HG03469 (cell line): ENCODE measurements around the gene MPND.
"Not testable (repeated sequence)": the region's sequence is repeated elsewhere in the genome, so short reads cannot be mapped to it uniquely, and the experiment has no call there.

ENCODE experiments used
- ATAC-seq: cut with Tn5 transposase; IDR thresholded peaks from one replicate; pipeline ENCODE4 v1.9.1; 2021; ENCODE audit warnings: mild to moderate bottlenecking, moderate library complexity, moderate number of reproducible peaks; ENCODE audit not compliant: unreplicated experiment

Gene MPND

GRCh38 chr19:4346020-4346383 lies 2.6 kb downstream of the MPND start:
- ATAC-seq: no peak

GRCh38 chr19:4347521-4347920 lies 4.2 kb downstream of the MPND start:
- ATAC-seq: no peak

- not testable (repeated sequence) for ATAC-seq
Measured at GRCh38 chr19:4349225-4349624, 5.9 kb downstream of the MPND start.

GRCh38 chr19:4350111-4350510 lies 6.7 kb downstream of the MPND start:
- no peak for ATAC-seq

- ATAC-seq: no peak
Measured at GRCh38 chr19:4350726-4351125, 7.4 kb downstream of the MPND start.

- no peak for ATAC-seq
Measured at GRCh38 chr19:4352701-4353121, 9.3 kb downstream of the MPND start.

- ATAC-seq: no peak
Measured at GRCh38 chr19:4354282-4354681, 10.9 kb downstream of the MPND start.

- no peak for ATAC-seq
Measured at GRCh38 chr19:4354897-4355296, 11.5 kb downstream of the MPND start.

GRCh38 chr19:4357095-4357797 lies 13.9 kb downstream of the MPND start:
- ATAC-seq: no peak

- no peak for ATAC-seq
Measured at GRCh38 chr19:4357921-4358326, 14.6 kb downstream of the MPND start.

- no peak for ATAC-seq
Measured at GRCh38 chr19:4358709-4359626, 15.6 kb downstream of the MPND start.

- ATAC-seq: no peak
Measured at GRCh38 chr19:4359627-4360000, 16.3 kb downstream of the MPND start.

GRCh38 chr19:4360081-4360569 lies 16.8 kb downstream of the MPND start:
- ATAC-seq: no peak

GRCh38 chr19:4360641-4361151 lies 17.3 kb downstream of the MPND start:
- ATAC-seq: no peak

- ATAC-seq: no peak
Measured at GRCh38 chr19:4361152-4362046, 18.0 kb downstream of the MPND start.

GRCh38 chr19:4362101-4362828 lies 18.9 kb downstream of the MPND start:
- ATAC-seq: no peak

GRCh38 chr19:4362831-4363545 lies 19.6 kb downstream of the MPND start:
- ATAC-seq: no peak

- ATAC-seq: no peak
Measured at GRCh38 chr19:4363571-4364304, 20.4 kb downstream of the MPND start.

- no peak for ATAC-seq
Measured at GRCh38 chr19:4365341-4365740, 22.0 kb downstream of the MPND start.
